ENCODE data around the gene EARS2.
"Not testable (repeated sequence)": the region's sequence is repeated elsewhere in the genome, so short reads cannot be mapped to it uniquely, and the experiment has no call there.

The EARS2 gene

GRCh38 chr16:23540817-23541178 lies 16.4 kb downstream of the EARS2 start:
- H3K36me3 ChIP-seq (ENCODE audit: control insufficient read depth in 2 of 2, insufficient read depth in 2 of 2, low read length in 2 of 2) = peaks cover 16 to 25% of the 10 kb centered on the region in 2 donors
- H3K27me3 ChIP-seq (ENCODE audit: control insufficient read depth in 1 of 2, insufficient read depth in 2 of 2, low read length in 2 of 2); H3K4me3 ChIP-seq (ENCODE audit: low read length in 2 of 2); H3K9ac ChIP-seq (ENCODE audit: low read length in 2 of 2); H3K9me3 ChIP-seq (ENCODE audit: control insufficient read depth in 2 of 2, low read length in 2 of 2); H3K27ac ChIP-seq (ENCODE audit: low read length); H3K4me1 ChIP-seq (ENCODE audit: control insufficient read depth, insufficient read depth, low read length): not testable (repeated sequence)

GRCh38 chr16:23539984-23540816 lies 16.9 kb downstream of the EARS2 start:
- Histone ChIP-seq H3K27ac (ENCODE audit: low read length) (no peak overlapping the region), H3K9ac (ENCODE audit: low read length in 2 of 2) (no peak overlapping the region), H3K9me3 (ENCODE audit: control insufficient read depth in 2 of 2, low read length in 2 of 2) (no peaks in the 10 kb centered on the region), H3K4me3 (ENCODE audit: low read length in 2 of 2) (no peak overlapping the region), H3K27me3 (ENCODE audit: control insufficient read depth in 1 of 2, insufficient read depth in 2 of 2, low read length in 2 of 2) (no peaks in the 10 kb centered on the region), H3K36me3 (ENCODE audit: control insufficient read depth in 2 of 2, insufficient read depth in 2 of 2, low read length in 2 of 2) (peaks cover 19 to 25% of the 10 kb centered on the region in 2 donors), H3K4me1 (ENCODE audit: control insufficient read depth, insufficient read depth, low read length) (no peaks in the 10 kb centered on the region)

GRCh38 chr16:23538919-23539278 lies 18.3 kb downstream of the EARS2 start:
- H3K4me1 ChIP-seq (ENCODE audit: control insufficient read depth, insufficient read depth, low read length) = no peaks in the 10 kb centered on the region
- no peaks in the 10 kb centered on the region for H3K27me3 ChIP-seq (ENCODE audit: control insufficient read depth in 1 of 2, insufficient read depth in 2 of 2, low read length in 2 of 2)
- H3K36me3 ChIP-seq (ENCODE audit: control insufficient read depth in 2 of 2, insufficient read depth in 2 of 2, low read length in 2 of 2) = peaks cover 26 to 31% of the 10 kb centered on the region in 2 donors
- H3K27ac ChIP-seq (ENCODE audit: low read length) = no peak overlapping the region
- no peak overlapping the region for H3K9ac ChIP-seq (ENCODE audit: low read length in 2 of 2)
- H3K9me3 ChIP-seq (ENCODE audit: control insufficient read depth in 2 of 2, low read length in 2 of 2) = no peaks in the 10 kb centered on the region
- no peak overlapping the region for H3K4me3 ChIP-seq (ENCODE audit: low read length in 2 of 2)

DNA sequence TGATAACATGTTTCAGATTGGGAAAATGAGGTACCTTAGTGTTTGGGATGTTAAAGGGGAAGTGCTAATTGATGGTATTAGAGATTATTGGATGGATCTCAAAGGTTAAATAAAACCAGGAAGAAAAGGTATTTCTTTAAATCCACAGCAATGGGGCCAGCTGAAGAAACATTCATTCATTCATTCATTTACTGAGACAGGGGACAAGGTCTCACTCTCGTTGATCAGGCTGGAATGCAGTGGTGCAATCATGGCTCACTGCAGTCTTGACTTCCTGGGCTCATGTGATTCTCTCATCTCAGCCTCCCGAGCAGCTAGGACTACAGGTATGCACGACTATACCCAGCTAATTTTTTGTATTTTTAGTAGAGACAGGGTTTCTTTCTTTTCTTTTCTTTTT lies 19.8 kb downstream of the EARS2 start:
- Histone ChIP-seq H3K27me3 (ENCODE audit: control insufficient read depth in 1 of 2, insufficient read depth in 2 of 2, low read length in 2 of 2) (no peaks in the 10 kb centered on the region), H3K9ac (ENCODE audit: low read length in 2 of 2) (no peak overlapping the region), H3K4me3 (ENCODE audit: low read length in 2 of 2) (no peak overlapping the region), H3K4me1 (ENCODE audit: control insufficient read depth, insufficient read depth, low read length) (no peaks in the 10 kb centered on the region), H3K36me3 (ENCODE audit: control insufficient read depth in 2 of 2, insufficient read depth in 2 of 2, low read length in 2 of 2) (peaks cover 24 to 31% of the 10 kb centered on the region in 2 donors), H3K27ac (ENCODE audit: low read length) (no peak overlapping the region), H3K9me3 (ENCODE audit: control insufficient read depth in 2 of 2, low read length in 2 of 2) (no peaks in the 10 kb centered on the region)

- H3K27ac ChIP-seq (ENCODE audit: low read length) = no peak overlapping the region
- H3K27me3 ChIP-seq (ENCODE audit: control insufficient read depth in 1 of 2, insufficient read depth in 2 of 2, low read length in 2 of 2) = no peaks in the 10 kb centered on the region
- no peaks in the 10 kb centered on the region for H3K9me3 ChIP-seq (ENCODE audit: control insufficient read depth in 2 of 2, low read length in 2 of 2)
- peaks cover 29 to 33% of the 10 kb centered on the region in 2 donors for H3K36me3 ChIP-seq (ENCODE audit: control insufficient read depth in 2 of 2, insufficient read depth in 2 of 2, low read length in 2 of 2)
- H3K4me1 ChIP-seq (ENCODE audit: control insufficient read depth, insufficient read depth, low read length) = no peaks in the 10 kb centered on the region
- no peak overlapping the region for H3K9ac ChIP-seq (ENCODE audit: low read length in 2 of 2)
- no peak overlapping the region for H3K4me3 ChIP-seq (ENCODE audit: low read length in 2 of 2)
Measured at GRCh38 chr16:23535901-23536300, 21.2 kb downstream of the EARS2 start.

- Histone ChIP-seq H3K9me3 (ENCODE audit: control insufficient read depth in 2 of 2, low read length in 2 of 2) (no peaks in the 10 kb centered on the region), H3K27ac (ENCODE audit: low read length) (no peak overlapping the region), H3K4me1 (ENCODE audit: control insufficient read depth, insufficient read depth, low read length) (no peaks in the 10 kb centered on the region), H3K4me3 (ENCODE audit: low read length in 2 of 2) (no peak overlapping the region), H3K27me3 (ENCODE audit: control insufficient read depth in 1 of 2, insufficient read depth in 2 of 2, low read length in 2 of 2) (no peaks in the 10 kb centered on the region), H3K36me3 (ENCODE audit: control insufficient read depth in 2 of 2, insufficient read depth in 2 of 2, low read length in 2 of 2) (peaks cover 26 to 29% of the 10 kb centered on the region in 2 donors), H3K9ac (ENCODE audit: low read length in 2 of 2) (no peak overlapping the region)
Measured at GRCh38 chr16:23534868-23535860, 22.0 kb downstream of the EARS2 start.

DNA sequence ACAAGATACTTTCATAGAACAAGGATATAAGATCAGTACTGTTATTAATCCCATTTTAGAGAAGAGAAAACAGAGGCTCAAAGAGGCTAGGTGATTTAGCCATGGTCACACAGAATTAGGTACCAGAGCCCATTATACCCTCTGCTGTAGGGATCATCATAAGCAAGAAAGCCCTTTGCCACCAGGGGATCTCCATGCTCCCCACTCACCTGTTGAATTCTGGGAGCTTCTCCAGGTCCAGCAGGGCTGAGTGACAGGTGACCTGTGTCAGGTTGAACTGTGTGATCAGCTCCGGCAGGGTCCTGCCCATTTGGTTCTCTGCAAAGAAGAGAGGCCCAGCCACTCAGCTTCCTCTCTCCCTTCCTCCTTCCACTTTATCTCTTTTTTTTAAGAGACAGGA lies 24.7 kb downstream of the EARS2 start:
- Histone ChIP-seq H3K27me3 (ENCODE audit: control insufficient read depth in 1 of 2, insufficient read depth in 2 of 2, low read length in 2 of 2) (no peaks in the 10 kb centered on the region), H3K4me1 (ENCODE audit: control insufficient read depth, insufficient read depth, low read length) (no peaks in the 10 kb centered on the region), H3K9ac (ENCODE audit: low read length in 2 of 2) (no peak overlapping the region), H3K9me3 (ENCODE audit: control insufficient read depth in 2 of 2, low read length in 2 of 2) (no peaks in the 10 kb centered on the region), H3K36me3 (ENCODE audit: control insufficient read depth in 2 of 2, insufficient read depth in 2 of 2, low read length in 2 of 2) (peaks cover 38 to 49% of the 10 kb centered on the region in 2 donors), H3K27ac (ENCODE audit: low read length) (no peak overlapping the region), H3K4me3 (ENCODE audit: low read length in 2 of 2) (no peak overlapping the region)

- Histone ChIP-seq H3K27ac (ENCODE audit: low read length) (no peak overlapping the region), H3K9ac (ENCODE audit: low read length in 2 of 2) (no peak overlapping the region), H3K36me3 (ENCODE audit: control insufficient read depth in 2 of 2, insufficient read depth in 2 of 2, low read length in 2 of 2) (peaks cover 32 to 46% of the 10 kb centered on the region in 2 donors), H3K4me3 (ENCODE audit: low read length in 2 of 2) (no peak overlapping the region), H3K27me3 (ENCODE audit: control insufficient read depth in 1 of 2, insufficient read depth in 2 of 2, low read length in 2 of 2) (no peaks in the 10 kb centered on the region), H3K9me3 (ENCODE audit: control insufficient read depth in 2 of 2, low read length in 2 of 2) (no peaks in the 10 kb centered on the region), H3K4me1 (ENCODE audit: control insufficient read depth, insufficient read depth, low read length) (no peaks in the 10 kb centered on the region)
Measured at GRCh38 chr16:23530062-23530461, 27.1 kb downstream of the EARS2 start.

DNA sequence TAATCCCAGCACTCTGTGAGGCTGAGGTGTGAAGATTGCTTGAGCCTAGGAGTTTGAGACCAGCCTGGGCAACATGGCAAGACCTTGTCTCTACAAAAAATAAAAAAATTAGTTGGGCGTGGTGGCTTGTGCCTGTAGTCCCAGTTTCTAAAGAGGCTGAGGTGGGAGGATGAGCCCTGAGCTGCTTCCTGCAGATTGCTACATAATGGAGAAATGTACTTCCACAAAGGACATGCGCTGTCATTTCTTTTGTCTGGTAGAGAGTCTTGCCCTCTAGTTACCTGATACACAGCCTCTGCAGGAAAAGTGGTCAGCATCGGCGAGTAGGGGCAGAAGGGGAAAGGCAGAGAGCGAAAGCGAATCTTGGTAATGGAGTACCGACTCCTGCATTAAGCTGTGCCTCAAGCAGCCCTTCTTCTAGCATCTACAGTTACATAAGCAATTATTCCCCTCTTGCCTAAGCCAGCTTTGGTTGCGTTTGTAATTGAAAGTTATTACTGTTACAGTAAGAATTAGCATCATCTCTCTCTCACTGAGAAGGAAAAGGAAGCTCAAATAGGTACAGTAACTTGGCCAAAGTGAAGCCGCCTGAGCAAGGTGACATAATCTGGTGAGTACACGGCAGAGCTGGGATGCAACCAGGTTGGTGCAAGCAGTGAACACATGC lies 28.4 kb downstream of the EARS2 start:
- no peak overlapping the region for H3K9ac ChIP-seq (ENCODE audit: low read length in 2 of 2)
- no peaks in the 10 kb centered on the region for H3K4me1 ChIP-seq (ENCODE audit: control insufficient read depth, insufficient read depth, low read length)
- no peak overlapping the region for H3K4me3 ChIP-seq (ENCODE audit: low read length in 2 of 2)
- H3K36me3 ChIP-seq (ENCODE audit: control insufficient read depth in 2 of 2, insufficient read depth in 2 of 2, low read length in 2 of 2) = peaks cover 29 to 44% of the 10 kb centered on the region in 2 donors
- no peak overlapping the region for H3K27ac ChIP-seq (ENCODE audit: low read length)
- H3K9me3 ChIP-seq (ENCODE audit: control insufficient read depth in 2 of 2, low read length in 2 of 2) = no peaks in the 10 kb centered on the region
- no peaks in the 10 kb centered on the region for H3K27me3 ChIP-seq (ENCODE audit: control insufficient read depth in 1 of 2, insufficient read depth in 2 of 2, low read length in 2 of 2)

DNA sequence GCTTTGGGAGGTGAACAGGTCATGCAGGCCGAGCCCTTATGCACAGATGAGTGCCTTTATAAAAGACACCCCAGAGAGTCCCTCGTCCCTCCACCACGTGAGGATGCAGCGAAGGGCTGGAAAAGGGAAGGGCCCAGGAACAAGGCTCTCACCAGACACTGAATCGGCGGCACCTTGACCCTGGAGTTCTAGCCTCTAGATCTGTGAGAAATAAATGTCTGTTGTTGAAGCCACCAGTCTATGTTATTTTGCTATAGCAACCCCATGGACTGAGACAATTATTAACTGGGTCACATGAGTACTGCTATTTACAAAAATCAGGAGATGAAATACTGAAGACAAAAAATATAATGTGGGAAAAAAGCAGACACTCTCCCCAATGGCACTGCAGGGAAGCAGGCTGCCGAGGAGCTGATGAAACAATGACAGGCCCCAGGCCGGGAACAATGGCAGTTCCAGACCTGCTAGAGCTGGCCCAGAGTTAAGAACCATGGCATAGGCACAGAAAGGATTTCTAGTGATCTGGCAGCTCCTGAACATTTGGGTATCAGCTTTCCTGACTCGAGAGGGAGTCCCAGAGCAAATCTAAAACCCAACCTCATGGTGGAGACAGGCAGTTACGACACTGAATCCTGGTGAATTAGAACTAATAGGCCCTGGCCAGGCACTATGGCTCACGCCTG lies 29.0 kb downstream of the EARS2 start:
- H3K4me1 ChIP-seq (ENCODE audit: control insufficient read depth, insufficient read depth, low read length) = no peaks in the 10 kb centered on the region
- H3K9ac ChIP-seq (ENCODE audit: low read length in 2 of 2) = no peak overlapping the region
- H3K4me3 ChIP-seq (ENCODE audit: low read length in 2 of 2) = no peak overlapping the region
- H3K9me3 ChIP-seq (ENCODE audit: control insufficient read depth in 2 of 2, low read length in 2 of 2) = no peaks in the 10 kb centered on the region
- peaks cover 29 to 47% of the 10 kb centered on the region in 2 donors for H3K36me3 ChIP-seq (ENCODE audit: control insufficient read depth in 2 of 2, insufficient read depth in 2 of 2, low read length in 2 of 2)
- H3K27ac ChIP-seq (ENCODE audit: low read length) = no peak overlapping the region
- no peaks in the 10 kb centered on the region for H3K27me3 ChIP-seq (ENCODE audit: control insufficient read depth in 1 of 2, insufficient read depth in 2 of 2, low read length in 2 of 2)
